22Rv1 (cell line): ENCODE data around the gene ST3GAL6.

Experiments
- H3K27ac ChIP-seq: fragments of 450-650 bp; 2 replicates; pipeline ENCODE4 v1.5.1; 2017
- CTCF ChIP-seq: fragments of 450-650 bp; IDR thresholded peaks from 2 replicates; pipeline ENCODE4 v1.5.1; 2017; ENCODE audit warnings: mild to moderate bottlenecking
- ZFX ChIP-seq: fragments of 450-650 bp; IDR thresholded peaks from 2 replicates; pipeline ENCODE4 v1.6.1; 2017; ENCODE audit warnings: antibody characterized with exemption, borderline replicate concordance

ST3GAL6 gene

GRCh38 chr3:98739266-98739665 is 23.9 kb upstream of the ST3GAL6 start:
- no peak overlapping the region for H3K27ac ChIP-seq
- TF ChIP-seq CTCF: no peak
- no peak for TF ChIP-seq ZFX

- TF ChIP-seq CTCF (no peak), ZFX (no peak)
- no peak overlapping the region for H3K27ac ChIP-seq
Measured at GRCh38 chr3:98740324-98740723, 22.8 kb upstream of the ST3GAL6 start.

- TF ChIP-seq ZFX (no peak), CTCF (no peak)
- H3K27ac ChIP-seq: no peak overlapping the region
Measured at GRCh38 chr3:98741121-98741716, 21.9 kb upstream of the ST3GAL6 start.

- no peak overlapping the region for H3K27ac ChIP-seq
- TF ChIP-seq CTCF: no peak
- TF ChIP-seq ZFX: no peak
Measured at GRCh38 chr3:98743071-98743470, 20.1 kb upstream of the ST3GAL6 start.

GRCh38 chr3:98744283-98744682 is 18.9 kb upstream of the ST3GAL6 start:
- TF ChIP-seq ZFX (no peak), CTCF (no peak)

GRCh38 chr3:98745718-98746117 is 17.4 kb upstream of the ST3GAL6 start:
- H3K27ac ChIP-seq: no peak overlapping the region
- TF ChIP-seq CTCF (no peak), ZFX (no peak)

More at GRCh38 chr3:98744283-98744682, 18.9 kb upstream of the ST3GAL6 start:
- no peak overlapping the region for H3K27ac ChIP-seq

GRCh38 chr3:98746122-98746521 is 17.0 kb upstream of the ST3GAL6 start:
- TF ChIP-seq ZFX: no peak
- TF ChIP-seq CTCF: no peak
- H3K27ac ChIP-seq: no peak overlapping the region
